Measurements from ENCODE around the gene KCNIP3.

The KCNIP3 gene

DNA sequence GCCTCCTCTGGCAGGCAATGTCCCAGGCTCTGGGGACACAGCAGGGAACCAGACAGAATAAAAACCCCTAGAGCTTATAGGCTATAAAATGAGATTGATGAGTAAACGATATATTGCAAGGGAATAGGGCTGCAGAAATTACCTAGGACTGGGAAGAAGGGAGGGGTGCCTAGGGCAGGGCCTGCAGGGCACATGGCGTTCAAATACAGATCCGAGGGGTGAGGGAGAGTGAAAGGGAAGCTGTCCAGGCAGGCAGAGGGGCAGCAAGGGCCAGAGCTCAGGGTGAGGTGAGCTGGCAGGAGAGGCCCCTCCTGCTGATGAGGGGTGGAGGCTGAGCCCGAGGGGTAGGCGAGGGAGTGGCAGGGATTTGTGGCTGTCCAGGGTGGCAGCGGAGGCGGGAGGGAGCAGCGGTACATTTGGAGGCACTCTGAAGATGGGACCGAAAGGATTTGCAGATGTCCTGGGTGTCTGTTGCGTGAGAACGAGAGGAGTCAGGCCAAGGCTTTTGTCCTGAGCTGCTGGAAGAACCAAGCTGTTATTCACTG is 33.7 kb downstream of the KCNIP3 start:
- Histone ChIP-seq H3K4me1 (ENCODE audit: control insufficient read depth, insufficient read depth, low read length, unreplicated experiment) (peaks cover 26% of the 10 kb centered on the region), H3K4me3 (ENCODE audit: low read depth, low read length) (no peak overlapping the region), H2AFZ (ENCODE audit: low read length, unreplicated experiment) (no peak overlapping the region), H3K79me2 (ENCODE audit: control insufficient read depth, insufficient read depth, low read length, unreplicated experiment) (no peaks in the 10 kb centered on the region), H3K36me3 (ENCODE audit: insufficient read depth, low read length) (no peaks in the 10 kb centered on the region), H3K27me3 (ENCODE audit: insufficient read depth, low read length) (no peaks in the 10 kb centered on the region), H3K27ac (ENCODE audit: low read depth, low read length) (no peak overlapping the region)

DNA sequence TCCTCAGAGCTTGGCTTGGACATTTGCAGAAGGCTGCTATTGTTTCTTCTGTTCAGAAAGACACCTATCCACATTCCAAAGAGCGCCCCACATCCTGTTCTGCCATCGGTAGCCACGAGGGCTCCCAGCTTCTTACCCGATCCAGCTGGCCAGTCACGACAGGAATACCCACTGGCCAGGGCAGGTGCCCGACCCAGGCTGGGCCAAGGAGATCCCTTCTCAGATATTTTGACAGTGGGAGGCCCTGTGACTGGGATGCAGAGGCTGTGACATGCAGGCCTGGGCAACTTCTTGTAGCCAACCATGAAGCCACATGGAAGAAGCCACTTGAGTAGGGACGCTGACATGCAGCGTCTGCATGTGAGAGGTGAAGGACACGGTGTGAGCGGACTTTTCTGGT is 34.5 kb downstream of the KCNIP3 start:
- Histone ChIP-seq H3K79me2 (ENCODE audit: control insufficient read depth, insufficient read depth, low read length, unreplicated experiment) (no peaks in the 10 kb centered on the region), H3K4me1 (ENCODE audit: control insufficient read depth, insufficient read depth, low read length, unreplicated experiment) (peaks cover 29% of the 10 kb centered on the region), H2AFZ (ENCODE audit: low read length, unreplicated experiment) (no peak overlapping the region), H3K27me3 (ENCODE audit: insufficient read depth, low read length) (no peaks in the 10 kb centered on the region), H3K36me3 (ENCODE audit: insufficient read depth, low read length) (no peaks in the 10 kb centered on the region), H3K27ac (ENCODE audit: low read depth, low read length) (no peak overlapping the region), H3K4me3 (ENCODE audit: low read depth, low read length) (no peak overlapping the region)

GRCh38 chr2:95332036-95332435 is 34.9 kb downstream of the KCNIP3 start:
- Histone ChIP-seq H3K4me1 (ENCODE audit: control insufficient read depth, insufficient read depth, low read length, unreplicated experiment) (peaks cover 29% of the 10 kb centered on the region), H3K4me3 (ENCODE audit: low read depth, low read length) (no peak overlapping the region), H3K79me2 (ENCODE audit: control insufficient read depth, insufficient read depth, low read length, unreplicated experiment) (no peaks in the 10 kb centered on the region), H2AFZ (ENCODE audit: low read length, unreplicated experiment) (no peak overlapping the region), H3K27ac (ENCODE audit: low read depth, low read length) (no peak overlapping the region), H3K36me3 (ENCODE audit: insufficient read depth, low read length) (no peaks in the 10 kb centered on the region), H3K27me3 (ENCODE audit: insufficient read depth, low read length) (no peaks in the 10 kb centered on the region)

DNA sequence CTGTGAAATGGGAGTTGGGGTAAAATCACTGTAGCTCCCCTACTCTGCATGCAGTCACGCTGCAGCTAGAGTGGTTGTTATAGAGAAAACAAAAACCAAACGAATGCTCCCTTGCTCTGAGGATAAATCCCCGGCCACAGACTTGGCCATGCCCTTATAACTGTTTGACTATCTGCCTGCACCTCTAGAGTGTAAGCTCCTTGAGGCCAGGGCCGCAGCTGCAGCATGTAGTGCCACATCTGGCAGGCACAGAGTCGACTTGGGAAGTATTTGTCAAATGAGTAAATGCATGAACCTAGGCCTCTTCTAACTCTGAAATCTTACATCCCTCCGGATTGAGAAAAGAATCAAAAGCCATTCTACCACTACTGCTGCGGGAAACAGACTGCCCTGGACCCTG is 35.9 kb downstream of the KCNIP3 start:
- Histone ChIP-seq H3K79me2 (ENCODE audit: control insufficient read depth, insufficient read depth, low read length, unreplicated experiment) (no peaks in the 10 kb centered on the region), H3K36me3 (ENCODE audit: insufficient read depth, low read length) (no peaks in the 10 kb centered on the region), H2AFZ (ENCODE audit: low read length, unreplicated experiment) (no peak overlapping the region), H3K27me3 (ENCODE audit: insufficient read depth, low read length) (no peaks in the 10 kb centered on the region), H3K4me1 (ENCODE audit: control insufficient read depth, insufficient read depth, low read length, unreplicated experiment) (peaks cover 29% of the 10 kb centered on the region), H3K4me3 (ENCODE audit: low read depth, low read length) (no peak overlapping the region), H3K27ac (ENCODE audit: low read depth, low read length) (peak overlapping the region; percentile 77; the same call in 1 of the 2 replicates)

GRCh38 chr2:95333888-95334338 is 36.8 kb downstream of the KCNIP3 start:
- no peaks in the 10 kb centered on the region for H3K27me3 ChIP-seq (ENCODE audit: insufficient read depth, low read length)
- peak overlapping the region; percentile 77 for H3K27ac ChIP-seq (ENCODE audit: low read depth, low read length)
- H3K4me3 ChIP-seq (ENCODE audit: low read depth, low read length), result no peak overlapping the region
- no peaks in the 10 kb centered on the region for H3K79me2 ChIP-seq (ENCODE audit: control insufficient read depth, insufficient read depth, low read length, unreplicated experiment)
- H3K36me3 ChIP-seq (ENCODE audit: insufficient read depth, low read length), result no peaks in the 10 kb centered on the region
- no peak overlapping the region for H2AFZ ChIP-seq (ENCODE audit: low read length, unreplicated experiment)
- H3K4me1 ChIP-seq (ENCODE audit: control insufficient read depth, insufficient read depth, low read length, unreplicated experiment), result peaks cover 29% of the 10 kb centered on the region

DNA sequence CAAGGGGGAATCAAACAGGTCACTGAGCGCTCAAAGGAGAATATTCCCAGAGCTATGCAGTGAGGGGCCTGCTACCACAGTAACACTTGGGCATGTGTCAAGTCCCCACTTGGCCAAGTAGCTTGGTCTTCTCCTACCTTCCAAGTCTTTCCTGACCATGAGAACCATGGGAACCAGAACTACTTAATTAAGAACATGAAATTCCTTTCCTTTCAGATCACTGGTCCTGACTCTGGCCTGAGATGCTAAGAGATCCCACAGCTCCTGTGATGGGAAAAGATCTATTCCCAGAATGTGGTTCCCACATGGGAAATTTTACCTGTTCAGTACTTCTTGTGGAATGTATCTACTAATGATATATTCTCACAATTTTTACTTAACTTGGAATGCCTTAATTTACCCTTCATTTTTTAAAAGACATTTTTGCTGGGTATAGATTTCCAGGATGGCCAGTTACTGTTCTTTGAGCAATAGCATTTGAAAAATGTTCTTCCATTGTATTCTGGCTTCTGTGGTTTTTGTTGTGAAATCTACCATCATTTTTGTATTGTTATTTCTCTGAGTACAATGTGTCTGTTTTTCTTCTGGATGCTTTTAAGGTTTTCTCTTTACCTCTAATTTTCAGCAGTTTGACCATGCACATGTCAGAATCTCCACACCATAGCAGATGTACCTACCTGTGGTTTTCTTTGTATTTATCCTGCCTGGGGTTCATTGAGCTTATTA is 37.9 kb downstream of the KCNIP3 start:
- peaks cover 29% of the 10 kb centered on the region for H3K4me1 ChIP-seq (ENCODE audit: control insufficient read depth, insufficient read depth, low read length, unreplicated experiment)
- H3K27me3 ChIP-seq (ENCODE audit: insufficient read depth, low read length), result no peaks in the 10 kb centered on the region
- no peaks in the 10 kb centered on the region for H3K36me3 ChIP-seq (ENCODE audit: insufficient read depth, low read length)
- H2AFZ ChIP-seq (ENCODE audit: low read length, unreplicated experiment), result no peak overlapping the region
- peak overlapping the region; percentile 68 for H3K27ac ChIP-seq (ENCODE audit: low read depth, low read length)
- H3K79me2 ChIP-seq (ENCODE audit: control insufficient read depth, insufficient read depth, low read length, unreplicated experiment), result no peaks in the 10 kb centered on the region
- no peak overlapping the region for H3K4me3 ChIP-seq (ENCODE audit: low read depth, low read length)

- Histone ChIP-seq H3K36me3 (ENCODE audit: insufficient read depth, low read length) (no peaks in the 10 kb centered on the region), H3K4me1 (ENCODE audit: control insufficient read depth, insufficient read depth, low read length, unreplicated experiment) (peaks cover 29% of the 10 kb centered on the region), H2AFZ (ENCODE audit: low read length, unreplicated experiment) (no peak overlapping the region), H3K79me2 (ENCODE audit: control insufficient read depth, insufficient read depth, low read length, unreplicated experiment) (no peaks in the 10 kb centered on the region), H3K4me3 (ENCODE audit: low read depth, low read length) (no peak overlapping the region), H3K27me3 (ENCODE audit: insufficient read depth, low read length) (peaks cover 6% of the 10 kb centered on the region; the same call in 1 of the 2 replicates), H3K27ac (ENCODE audit: low read depth, low read length) (peak overlapping the region; percentile 68; the same call in 1 of the 2 replicates)
Observed at GRCh38 chr2:95336406-95336805, 39.3 kb downstream of the KCNIP3 start.

DNA sequence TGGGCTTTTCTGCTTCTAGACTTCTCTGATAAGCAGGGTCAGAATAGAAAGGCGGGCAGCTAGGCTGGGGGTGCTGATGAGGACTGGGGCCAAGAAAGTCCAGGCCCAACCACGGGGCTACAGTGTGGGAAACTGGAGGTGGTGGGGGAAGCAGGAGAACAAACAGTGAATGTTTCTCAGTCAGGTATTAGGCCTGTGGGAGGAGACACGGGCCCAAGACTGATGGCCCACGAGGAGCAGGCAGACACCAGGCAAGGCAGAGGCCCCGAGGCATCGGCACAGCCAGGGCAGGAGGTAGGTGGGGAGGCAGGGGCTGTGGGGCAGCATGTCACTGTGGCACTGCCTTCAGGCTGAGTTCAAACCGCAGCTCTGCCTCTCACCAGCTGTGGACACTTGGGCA is 40.7 kb downstream of the KCNIP3 start:
- no peak overlapping the region for H3K4me3 ChIP-seq (ENCODE audit: low read depth, low read length)
- H3K27me3 ChIP-seq (ENCODE audit: insufficient read depth, low read length), result peaks cover 6% of the 10 kb centered on the region; the same call in 1 of the 2 replicates
- no peak overlapping the region for H2AFZ ChIP-seq (ENCODE audit: low read length, unreplicated experiment)
- H3K79me2 ChIP-seq (ENCODE audit: control insufficient read depth, insufficient read depth, low read length, unreplicated experiment), result no peaks in the 10 kb centered on the region
- H3K36me3 ChIP-seq (ENCODE audit: insufficient read depth, low read length), result no peaks in the 10 kb centered on the region
- peaks cover 29% of the 10 kb centered on the region for H3K4me1 ChIP-seq (ENCODE audit: control insufficient read depth, insufficient read depth, low read length, unreplicated experiment)
- no peak overlapping the region for H3K27ac ChIP-seq (ENCODE audit: low read depth, low read length)

GRCh38 chr2:95342556-95343320 is 45.6 kb downstream of the KCNIP3 start:
- H3K36me3 ChIP-seq (ENCODE audit: insufficient read depth, low read length), result no peaks in the 10 kb centered on the region
- H3K4me1 ChIP-seq (ENCODE audit: control insufficient read depth, insufficient read depth, low read length, unreplicated experiment), result peaks cover 6% of the 10 kb centered on the region
- H3K27me3 ChIP-seq (ENCODE audit: insufficient read depth, low read length), result peaks cover 6% of the 10 kb centered on the region; the same call in 1 of the 2 replicates
- H3K79me2 ChIP-seq (ENCODE audit: control insufficient read depth, insufficient read depth, low read length, unreplicated experiment), result no peaks in the 10 kb centered on the region
- H3K4me3 ChIP-seq (ENCODE audit: low read depth, low read length), result no peak overlapping the region
- no peak overlapping the region for H2AFZ ChIP-seq (ENCODE audit: low read length, unreplicated experiment)
- H3K27ac ChIP-seq (ENCODE audit: low read depth, low read length), result no peak overlapping the region

GRCh38 chr2:95343429-95344214 is 46.5 kb downstream of the KCNIP3 start:
- Histone ChIP-seq H3K27ac (ENCODE audit: low read depth, low read length) (no peak overlapping the region), H3K36me3 (ENCODE audit: insufficient read depth, low read length) (no peaks in the 10 kb centered on the region), H3K4me3 (ENCODE audit: low read depth, low read length) (no peak overlapping the region), H3K4me1 (ENCODE audit: control insufficient read depth, insufficient read depth, low read length, unreplicated experiment) (peaks cover 6% of the 10 kb centered on the region), H3K79me2 (ENCODE audit: control insufficient read depth, insufficient read depth, low read length, unreplicated experiment) (no peaks in the 10 kb centered on the region), H2AFZ (ENCODE audit: low read length, unreplicated experiment) (no peak overlapping the region), H3K27me3 (ENCODE audit: insufficient read depth, low read length) (peaks cover 6% of the 10 kb centered on the region; the same call in 1 of the 2 replicates)
